DOHH2 (cell line): ENCODE results near the gene OGFOD1.
A peak's percentile ranks its signal among the peaks of the same experiment; 100 is the strongest.

Source experiments
- H3F3A ChIP-seq: fragments of 200-600 bp; sonication (generic), shearing (Covaris generic); 2 replicates; pipeline ENCODE4 v1.6.0; 2016; ENCODE audit warnings: antibody characterized with exemption, mild to moderate bottlenecking; ENCODE audit not compliant: control insufficient read depth, insufficient read depth
- H3K27ac ChIP-seq: fragments of 200-600 bp; sonication (generic); 2 replicates; pipeline ENCODE4 v1.5.1; 2014; ENCODE audit warnings: low read depth, mild to moderate bottlenecking, low read length, moderate library complexity
- H3K27me3 ChIP-seq: fragments of 200-600 bp; sonication (generic); 2 replicates; pipeline ENCODE4 v1.6.1; 2014; ENCODE audit warnings: mild to moderate bottlenecking, low read length, mixed read lengths; ENCODE audit not compliant: control insufficient read depth
- H3K36me3 ChIP-seq: fragments of 200-600 bp; sonication (generic); 2 replicates; pipeline ENCODE4 v1.6.1; 2014; ENCODE audit warnings: mild to moderate bottlenecking, low read length, moderate library complexity, mixed read lengths; ENCODE audit not compliant: control insufficient read depth
- H3K4me1 ChIP-seq: fragments of 200-600 bp; sonication (generic); 2 replicates; pipeline ENCODE4 v1.6.1; 2014; ENCODE audit warnings: mild to moderate bottlenecking, low read length, mixed read lengths; ENCODE audit not compliant: control insufficient read depth
- H3K4me2 ChIP-seq: fragments of 200-600 bp; sonication (generic); 2 replicates; pipeline ENCODE4 v1.6.0; 2014; ENCODE audit warnings: mild to moderate bottlenecking, low read length, moderate library complexity
- H3K4me3 ChIP-seq: fragments of 200-600 bp; sonication (generic); 2 replicates; pipeline ENCODE4 v1.5.1; 2014; ENCODE audit warnings: mild to moderate bottlenecking, low read length, mixed read lengths
- H3K79me2 ChIP-seq: fragments of 200-600 bp; sonication (generic); 2 replicates; pipeline ENCODE4 v1.6.1; 2014; ENCODE audit warnings: mild to moderate bottlenecking, low read length, mixed read lengths; ENCODE audit not compliant: control insufficient read depth
- H3K9me2 ChIP-seq: fragments of 200-600 bp; sonication (generic); replicated peaks from 2 replicates; pipeline ENCODE4 v1.6.1; 2014; ENCODE audit warnings: mild to moderate bottlenecking, low read length, mixed read lengths; ENCODE audit not compliant: control insufficient read depth
- H3K9me3 ChIP-seq: fragments of 200-600 bp; sonication (generic); 2 replicates; pipeline ENCODE4 v1.6.1; 2014; ENCODE audit warnings: antibody characterized with exemption, low read length, mixed read lengths; ENCODE audit not compliant: control insufficient read depth, insufficient read depth
- H4K20me1 ChIP-seq: fragments of 200-600 bp; sonication (generic); 2 replicates; pipeline ENCODE4 v1.6.0; 2014; ENCODE audit warnings: low read depth, mild to moderate bottlenecking, antibody characterized with exemption, low read length, moderate library complexity; ENCODE audit not compliant: control insufficient read depth, insufficient read depth
- CTCF ChIP-seq: fragments of 200-600 bp; sonication (generic); IDR thresholded peaks from one replicate; pipeline ENCODE4 v1.5.1; 2014; ENCODE audit warnings: antibody characterized with exemption, mild to moderate bottlenecking, low read depth, low read length; ENCODE audit not compliant: poor library complexity, severe bottlenecking
- EZH2phosphoT487 ChIP-seq: fragments of 200-600 bp; sonication (generic); IDR thresholded peaks from 2 replicates; pipeline ENCODE4 v1.6.1; 2017; ENCODE audit warnings: borderline replicate concordance, mild to moderate bottlenecking, antibody characterized with exemption, low read length, moderate library complexity, mixed read lengths

Gene OGFOD1

GRCh38 chr16:56517206-56517605, 65.9 kb downstream of the OGFOD1 start:
- no peak overlapping the region for H3K4me3 ChIP-seq
- H3K9me3 ChIP-seq: no peaks in the 10 kb centered on the region
- no peaks in the 10 kb centered on the region for H3K9me2 ChIP-seq
- H3F3A ChIP-seq: no peaks in the 10 kb centered on the region
- no peak overlapping the region for H3K27ac ChIP-seq
- H3K4me1 ChIP-seq: peaks cover 21% of the 10 kb centered on the region
- no peaks in the 10 kb centered on the region; the same call in 1 of the 2 replicates for H3K36me3 ChIP-seq
- H3K4me2 ChIP-seq: no peak overlapping the region
- H3K79me2 ChIP-seq: peaks cover 5% of the 10 kb centered on the region; the same call in 1 of the 2 replicates
- TF ChIP-seq CTCF (no peak), EZH2phosphoT487 (no peak)
- H3K27me3 ChIP-seq: no peaks in the 10 kb centered on the region
- no peaks in the 10 kb centered on the region for H4K20me1 ChIP-seq

GRCh38 chr16:56518425-56518824, 67.1 kb downstream of the OGFOD1 start:
- Histone ChIP-seq H3K36me3 (no peaks in the 10 kb centered on the region; the same call in 1 of the 2 replicates), H4K20me1 (no peaks in the 10 kb centered on the region), H3K9me2 (no peaks in the 10 kb centered on the region), H3K4me1 (peaks cover 21% of the 10 kb centered on the region), H3F3A (no peaks in the 10 kb centered on the region), H3K27me3 (no peaks in the 10 kb centered on the region), H3K27ac (no peak overlapping the region), H3K4me3 (no peak overlapping the region; the same call in 1 of the 2 replicates), H3K9me3 (no peaks in the 10 kb centered on the region), H3K79me2 (peaks cover 5% of the 10 kb centered on the region; the same call in 1 of the 2 replicates), H3K4me2 (peak overlapping the region; percentile 77; the same call in 1 of the 2 replicates)
- TF ChIP-seq CTCF: no peak
- TF ChIP-seq EZH2phosphoT487: no peak

GRCh38 chr16:56519459-56520250, 68.3 kb downstream of the OGFOD1 start, which contains the start of gene BBS2:
Gene BBS2, minus strand, starts transcription at chr16:56520024. Its CDS starts 162 bp downstream, at chr16:56519862.
- no peaks in the 10 kb centered on the region for H3K9me2 ChIP-seq
- H3K36me3 ChIP-seq: no peaks in the 10 kb centered on the region; the same call in 1 of the 2 replicates
- TF ChIP-seq CTCF: peak; percentile 24
- no peak for TF ChIP-seq EZH2phosphoT487
- no peaks in the 10 kb centered on the region for H4K20me1 ChIP-seq
- H3K4me1 ChIP-seq: peaks cover 17% of the 10 kb centered on the region
- H3F3A ChIP-seq: no peaks in the 10 kb centered on the region
- peaks cover 5% of the 10 kb centered on the region; the same call in 1 of the 2 replicates for H3K79me2 ChIP-seq
- peak within 1 kb of the TSS; percentile 38 for H3K27ac ChIP-seq
- H3K9me3 ChIP-seq: no peaks in the 10 kb centered on the region
- peak within 1 kb of the TSS; percentile 96 for H3K4me3 ChIP-seq
- H3K4me2 ChIP-seq: peak within 1 kb of the TSS; percentile 77
- H3K27me3 ChIP-seq: no peaks in the 10 kb centered on the region
